Duodenal mucosa (tissue), 2 donors: ENCODE results near the gene CATSPER4.

Experiments
- H3K27ac ChIP-seq: one replicate; pipeline ENCODE4 v1.7.0; 2013; ENCODE audit warnings: low read depth, low read length
- H3K27me3 ChIP-seq, 2 donors: one replicate each; pipeline ENCODE4 v1.7.0; 2013; ENCODE audit warnings: low read length in 2 of 2, control low read depth in 1 of 2; ENCODE audit not compliant: insufficient read depth in 2 of 2, control insufficient read depth in 1 of 2
- H3K36me3 ChIP-seq, 2 donors: one replicate each; pipeline ENCODE4 v1.7.0; 2013; ENCODE audit warnings: low read length in 2 of 2, control low read depth in 1 of 2; ENCODE audit not compliant: insufficient read depth in 2 of 2, control insufficient read depth in 1 of 2
- H3K4me1 ChIP-seq, 2 donors: one replicate each; pipeline ENCODE4 v1.7.0; 2013; ENCODE audit warnings: low read length in 2 of 2, control low read depth in 1 of 2; ENCODE audit not compliant: insufficient read depth in 2 of 2, control insufficient read depth in 1 of 2
- H3K4me3 ChIP-seq, 2 donors: one replicate each; pipeline ENCODE4 v1.7.0; 2013; ENCODE audit warnings: low read length in 2 of 2, low read depth in 1 of 2
- H3K9ac ChIP-seq, 2 donors: one replicate each; pipeline ENCODE4 v1.7.0; 2013; ENCODE audit warnings: low read length in 2 of 2, low read depth in 1 of 2
- H3K9me3 ChIP-seq, 2 donors: one replicate each; pipeline ENCODE4 v1.7.0; 2013; ENCODE audit warnings: low read length in 2 of 2, control low read depth in 1 of 2; ENCODE audit not compliant: control insufficient read depth in 1 of 2

The CATSPER4 gene

DNA sequence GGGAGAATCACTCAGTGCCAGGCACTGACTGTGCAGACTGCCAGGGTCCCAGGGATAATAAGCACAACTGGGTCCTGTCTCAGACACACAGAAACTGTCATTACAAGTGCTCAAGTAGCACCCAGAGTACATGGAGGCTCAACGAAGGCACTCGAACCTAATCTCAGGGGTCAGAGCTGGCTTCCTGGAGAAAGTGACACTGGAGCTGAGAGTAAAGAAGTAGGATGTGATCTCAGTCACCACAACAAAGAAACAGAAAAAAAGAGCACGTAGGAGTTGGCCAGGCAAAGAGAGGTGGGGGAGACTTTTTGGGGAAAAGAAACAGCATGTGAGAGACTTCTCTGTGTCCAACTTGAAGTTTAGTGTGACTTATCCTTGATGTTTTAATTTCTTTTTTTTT lies 1.3 kb downstream of the CATSPER4 start:
- no peaks in the 10 kb centered on the region for H3K9me3 ChIP-seq
- H3K9ac ChIP-seq = no peak overlapping the region
- H3K4me1 ChIP-seq = no peaks in the 10 kb centered on the region
- H3K27ac ChIP-seq = no peak overlapping the region
- peaks cover 0 to 20% of the 10 kb centered on the region in 2 donors for H3K36me3 ChIP-seq
- no peak overlapping the region for H3K4me3 ChIP-seq
- H3K27me3 ChIP-seq = no peaks in the 10 kb centered on the region

DNA sequence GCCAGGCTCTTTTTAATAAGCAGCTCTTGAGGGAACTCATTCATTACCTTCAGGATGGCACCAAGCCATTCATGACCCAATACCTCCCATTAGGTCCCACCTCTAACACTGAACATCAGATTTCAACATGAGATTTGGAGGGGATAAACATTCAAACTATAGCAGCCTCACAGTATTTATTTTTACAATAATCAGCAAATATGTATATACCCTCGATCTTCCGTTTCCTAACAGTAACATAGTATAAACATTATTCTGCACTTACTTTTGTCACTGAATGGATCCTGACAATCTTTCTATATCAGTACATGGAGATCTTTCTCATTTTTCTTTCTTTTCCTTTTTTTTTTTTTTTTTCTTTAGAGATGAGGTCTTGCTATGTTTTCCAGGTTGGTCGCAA lies 5.4 kb downstream of the CATSPER4 start:
- H3K4me3 ChIP-seq = no peak overlapping the region
- no peak overlapping the region for H3K9ac ChIP-seq
- H3K27me3 ChIP-seq = no peaks in the 10 kb centered on the region
- no peak overlapping the region for H3K27ac ChIP-seq
- H3K36me3 ChIP-seq = no peaks in the 10 kb centered on the region
- H3K4me1 ChIP-seq = no peaks in the 10 kb centered on the region
- no peaks in the 10 kb centered on the region for H3K9me3 ChIP-seq

DNA sequence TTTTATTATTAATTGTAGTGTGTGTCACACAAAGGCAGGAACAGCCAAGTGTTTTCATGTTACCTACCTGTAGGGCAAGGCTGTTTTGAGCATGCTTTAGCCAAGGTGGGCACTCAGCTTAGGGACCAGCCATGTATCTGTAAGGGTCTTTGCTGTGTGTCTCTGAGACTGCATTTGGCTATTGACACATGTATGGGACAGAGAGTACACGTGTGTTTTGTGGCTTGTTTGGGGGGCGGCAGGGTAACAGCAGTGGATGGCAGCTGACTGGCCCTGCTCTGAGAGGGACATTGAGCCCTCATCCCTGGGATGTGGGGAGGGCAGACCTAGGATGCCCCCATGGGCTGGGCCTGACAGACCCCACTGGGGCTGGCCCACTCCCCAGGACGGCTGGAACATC lies 6.9 kb downstream of the CATSPER4 start:
- no peaks in the 10 kb centered on the region for H3K36me3 ChIP-seq
- no peak overlapping the region for H3K27ac ChIP-seq
- H3K27me3 ChIP-seq = no peaks in the 10 kb centered on the region
- peaks cover 0 to 5% of the 10 kb centered on the region in 2 donors for H3K4me1 ChIP-seq
- no peak overlapping the region for H3K4me3 ChIP-seq
- H3K9ac ChIP-seq = no peak overlapping the region
- no peaks in the 10 kb centered on the region for H3K9me3 ChIP-seq

DNA sequence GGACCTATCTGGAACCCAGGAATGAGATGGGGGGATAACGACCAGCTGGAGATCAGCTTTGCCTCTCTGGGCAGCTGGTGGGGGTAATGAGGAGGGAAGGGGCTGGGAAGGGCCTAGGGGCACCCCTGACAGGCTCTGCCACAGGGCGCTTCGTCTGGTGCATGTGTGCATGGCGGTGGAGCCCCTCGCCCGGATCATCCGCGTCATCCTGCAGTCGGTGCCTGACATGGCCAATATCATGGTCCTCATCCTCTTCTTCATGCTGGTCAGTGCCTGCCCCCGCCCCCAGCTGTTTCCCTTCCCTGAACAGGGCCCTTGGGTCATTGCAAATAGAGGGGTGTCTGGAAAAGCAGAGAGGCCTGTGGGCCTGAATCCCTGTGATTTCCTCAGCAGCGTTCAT lies 7.4 kb downstream of the CATSPER4 start:
- no peaks in the 10 kb centered on the region for H3K9me3 ChIP-seq
- no peak overlapping the region for H3K9ac ChIP-seq
- H3K4me1 ChIP-seq = peaks cover 0 to 5% of the 10 kb centered on the region in 2 donors
- no peaks in the 10 kb centered on the region for H3K36me3 ChIP-seq
- no peak overlapping the region for H3K27ac ChIP-seq
- H3K4me3 ChIP-seq = no peak overlapping the region
- no peaks in the 10 kb centered on the region for H3K27me3 ChIP-seq

DNA sequence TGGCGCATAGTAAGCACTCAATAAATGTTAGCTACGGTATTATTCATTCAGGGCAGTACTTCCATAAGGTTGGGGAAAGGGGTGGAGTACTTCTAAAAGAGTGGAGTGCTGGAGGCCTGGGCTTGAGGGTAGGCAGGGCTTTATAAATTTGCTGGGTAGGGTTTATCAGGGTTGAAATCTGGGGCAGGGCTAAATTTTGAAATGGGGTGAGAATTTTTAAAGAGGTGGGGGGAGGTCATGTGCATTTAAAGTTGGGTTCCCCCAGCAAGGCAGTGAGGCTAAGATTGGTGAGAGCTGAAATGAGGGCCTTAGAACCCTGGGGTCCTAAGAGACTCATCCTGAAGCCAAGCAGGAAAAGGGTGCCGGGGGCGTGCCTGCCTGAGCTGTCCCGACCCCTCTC lies 10.0 kb downstream of the CATSPER4 start:
- Histone ChIP-seq H3K9me3 (no peaks in the 10 kb centered on the region), H3K36me3 (no peaks in the 10 kb centered on the region), H3K4me3 (no peak overlapping the region)

DNA sequence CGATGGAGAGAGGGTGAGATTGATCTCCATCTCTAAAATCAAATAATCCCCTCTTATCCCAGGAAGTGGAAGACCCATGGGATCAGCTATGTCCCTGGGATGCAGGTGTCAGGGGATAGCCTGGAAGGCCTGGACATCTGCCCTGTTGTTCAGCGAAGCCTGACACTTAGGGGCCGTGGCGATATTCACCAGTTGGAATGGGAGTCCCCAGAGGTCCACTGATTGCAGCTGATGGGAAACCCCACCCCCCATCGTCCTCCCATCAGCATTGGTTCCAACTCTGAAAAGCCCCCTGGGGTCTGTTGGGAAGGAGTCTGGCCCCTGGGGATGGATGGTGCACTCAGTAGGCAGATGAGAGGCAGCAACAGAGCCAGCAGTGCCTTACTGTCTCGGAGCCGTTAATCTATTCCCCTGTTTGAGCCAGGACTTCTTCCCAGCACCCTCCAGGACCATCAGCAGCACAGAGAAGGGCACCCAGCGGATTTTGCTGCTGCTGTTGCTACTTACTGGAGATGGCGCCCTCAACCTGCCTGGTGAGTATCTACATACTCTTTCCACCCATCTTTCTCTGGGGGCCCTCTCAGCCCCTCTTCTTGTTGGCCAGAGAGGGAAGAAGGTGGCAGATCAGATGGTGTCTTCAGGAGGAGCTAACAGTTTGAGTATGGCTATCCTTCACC lies 13.4 kb downstream of the CATSPER4 start:
- H3K9ac ChIP-seq = no peak overlapping the region
- peaks cover 0 to 6% of the 10 kb centered on the region in 2 donors for H3K27me3 ChIP-seq
- H3K4me1 ChIP-seq = peaks cover 0 to 5% of the 10 kb centered on the region in 2 donors
- H3K36me3 ChIP-seq = no peaks in the 10 kb centered on the region
- no peaks in the 10 kb centered on the region for H3K9me3 ChIP-seq
- no peak overlapping the region for H3K27ac ChIP-seq
- H3K4me3 ChIP-seq = no peak overlapping the region

More for the DNA sequence above, 10.0 kb downstream of the CATSPER4 start:
- H3K4me1 ChIP-seq = peaks cover 0 to 5% of the 10 kb centered on the region in 2 donors
- H3K27me3 ChIP-seq = peaks cover 0 to 6% of the 10 kb centered on the region in 2 donors
- no peak overlapping the region for H3K27ac ChIP-seq
- no peak overlapping the region for H3K9ac ChIP-seq

DNA sequence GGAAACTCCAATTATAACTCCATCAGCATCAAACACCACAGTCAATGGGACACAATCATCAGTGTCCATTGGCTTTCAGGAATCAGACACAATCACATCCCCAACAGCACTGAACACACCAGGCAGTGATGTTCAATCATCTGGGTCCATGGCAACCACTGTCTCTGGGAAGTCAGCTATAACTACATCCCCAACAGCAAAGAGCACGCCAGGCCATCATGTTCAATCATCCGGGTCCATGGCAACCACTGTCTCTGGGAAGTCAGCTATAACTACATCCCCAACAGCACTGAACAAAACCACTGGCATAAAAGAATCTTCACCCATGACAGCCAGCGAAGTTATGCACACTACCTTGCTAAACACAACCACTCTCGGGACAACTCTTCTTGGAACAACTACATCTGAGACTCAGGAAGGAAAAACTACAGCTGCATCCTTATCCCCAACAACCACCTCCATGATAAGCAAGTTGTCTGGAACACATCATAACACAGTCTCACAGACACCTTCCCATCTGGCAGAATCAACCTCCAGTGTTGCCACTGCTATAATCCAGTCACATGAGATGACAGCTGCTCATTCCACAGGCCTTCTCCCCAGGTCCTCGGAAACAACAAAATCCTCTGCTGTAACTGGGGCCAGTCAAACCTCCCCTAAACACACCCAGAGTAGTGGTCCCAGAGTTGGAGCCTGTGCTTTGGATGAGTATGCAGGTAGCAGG lies 19.9 kb downstream of the CATSPER4 start:
- no peaks in the 10 kb centered on the region for H3K4me1 ChIP-seq
- no peaks in the 10 kb centered on the region for H3K9me3 ChIP-seq
- H3K27me3 ChIP-seq = no peaks in the 10 kb centered on the region
- no peaks in the 10 kb centered on the region for H3K36me3 ChIP-seq
- H3K4me3 ChIP-seq = no peak overlapping the region
- no peak overlapping the region for H3K9ac ChIP-seq
- no peak overlapping the region for H3K27ac ChIP-seq

DNA sequence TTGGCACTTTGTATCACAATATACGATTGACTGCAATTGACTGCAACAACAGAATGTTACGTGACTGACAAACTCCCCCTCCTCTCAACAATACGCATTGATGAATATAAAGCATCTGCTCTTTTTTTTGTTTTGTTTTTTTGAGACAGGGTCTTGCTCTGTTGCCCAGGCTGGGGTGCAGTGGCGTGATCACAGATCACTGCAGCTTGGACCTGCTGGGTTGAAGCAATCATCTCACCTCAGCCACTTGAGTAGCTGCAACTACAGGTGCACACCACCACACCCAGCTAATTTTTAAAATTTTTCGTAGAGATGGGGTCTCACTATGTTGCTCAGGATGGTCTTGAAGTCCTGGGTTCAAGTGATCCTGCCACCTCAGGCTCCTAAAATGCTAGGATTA lies 22.3 kb downstream of the CATSPER4 start:
- Histone ChIP-seq H3K36me3 (no peaks in the 10 kb centered on the region), H3K27ac (no peak overlapping the region), H3K9me3 (no peaks in the 10 kb centered on the region), H3K4me1 (no peaks in the 10 kb centered on the region), H3K27me3 (no peaks in the 10 kb centered on the region), H3K9ac (no peak overlapping the region), H3K4me3 (no peak overlapping the region)

DNA sequence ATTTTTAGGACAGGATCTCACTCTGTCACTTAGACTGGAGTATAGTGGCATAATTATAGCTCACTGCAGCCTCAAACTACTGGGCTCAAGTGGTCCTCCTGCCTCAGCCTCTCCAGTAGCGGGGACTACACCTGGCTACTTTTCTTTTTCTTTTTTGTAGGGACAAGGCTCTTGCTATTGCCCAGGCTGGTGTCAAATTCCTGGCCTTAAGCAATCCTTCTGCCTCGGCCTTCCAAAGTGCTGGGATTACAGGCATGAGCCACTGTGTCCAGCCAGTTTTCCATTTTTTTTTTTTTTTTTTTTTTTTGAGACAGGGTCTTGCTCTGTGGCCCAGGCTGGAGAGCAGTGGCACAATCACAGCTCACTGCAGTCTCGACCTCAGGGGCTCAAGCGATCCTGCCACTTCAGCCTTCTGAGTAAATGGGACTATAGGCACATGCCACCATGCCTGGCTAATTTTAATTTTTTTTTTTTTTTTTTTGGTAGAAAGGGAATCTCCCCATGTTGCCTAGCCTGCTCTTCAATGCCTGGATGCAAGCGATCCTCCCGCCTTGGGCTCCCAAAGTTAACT lies 23.0 kb downstream of the CATSPER4 start:
- Histone ChIP-seq H3K9ac (no peak overlapping the region), H3K4me1 (no peaks in the 10 kb centered on the region), H3K27me3 (no peaks in the 10 kb centered on the region), H3K9me3 (no peaks in the 10 kb centered on the region), H3K4me3 (no peak overlapping the region), H3K36me3 (no peaks in the 10 kb centered on the region), H3K27ac (no peak overlapping the region)

DNA sequence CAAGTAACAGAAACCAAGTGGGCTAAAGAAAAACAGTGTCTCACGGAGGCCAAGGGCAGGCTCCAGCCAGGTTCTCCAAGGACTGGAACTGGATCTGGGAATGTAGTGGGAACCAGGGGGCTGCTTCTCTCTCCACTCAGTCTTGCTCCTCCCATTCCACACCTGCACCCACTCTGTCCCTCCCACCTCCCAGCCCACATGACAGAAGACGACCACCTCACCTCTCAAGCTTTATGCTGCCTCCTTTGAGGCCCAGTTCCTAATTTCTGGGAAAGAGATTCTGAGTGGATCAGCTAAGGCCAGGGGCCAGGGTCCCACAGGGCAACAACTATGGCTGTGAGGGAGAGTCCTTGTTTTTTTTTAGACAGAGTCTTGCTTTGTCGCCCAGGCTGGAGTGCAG lies 24.8 kb downstream of the CATSPER4 start:
- Histone ChIP-seq H3K4me3 (no peak overlapping the region), H3K27ac (no peak overlapping the region), H3K9me3 (no peaks in the 10 kb centered on the region), H3K27me3 (peaks cover under 1 to 3% of the 10 kb centered on the region in 2 donors), H3K9ac (no peak overlapping the region), H3K4me1 (no peaks in the 10 kb centered on the region), H3K36me3 (no peaks in the 10 kb centered on the region)
